Caco-2 (cell line): ENCODE measurements around the gene CNTNAP5. TPM values are rescaled to one million over a fixed set of nuclear protein-coding genes. Genes with fewer than 3 reads are reported as not detected.

ENCODE experiments used
- BruUV-seq: library from RNA; stranded (reverse); fragments of 400-500 nt; replicated peaks from 2 replicates; lab custom pipeline; 2021; lab: Mats Ljungman, UMichigan
- CTCF ChIA-PET: fragments of 300-600 bp; sonication (Branson Sonifier 250); formaldehyde crosslinking; loops from one replicate; lab custom pipeline; 2022; ENCODE audit warnings: antibody characterized with exemption; lab: Charles Lee
- POLR2A ChIA-PET: fragments of 300-600 bp; sonication (Branson Sonifier 250); formaldehyde crosslinking; loops from one replicate; lab custom pipeline; 2022; ENCODE audit warnings: antibody characterized with exemption; lab: Charles Lee
- DNase-seq, 2 experiments: peaks; one replicate each; pipeline versions ENCODE4 v3.0.0 to v3.0.0-alpha.2; 2020 to 2022
- H3K27me3 ChIP-seq: replicated peaks from 2 replicates; pipeline ENCODE4 v1.6.0; 2011; ENCODE audit warnings: low read length; ENCODE audit not compliant: control insufficient read depth, insufficient read depth
- H3K36me3 ChIP-seq: 2 replicates; pipeline ENCODE4 v1.5.1; 2011; ENCODE audit warnings: low read length; ENCODE audit not compliant: control insufficient read depth, insufficient read depth
- H3K4me1 ChIP-seq: fragments of 250-450 bp; sonication (Bioruptor Pico); 2 replicates; pipeline ENCODE4 v1.5.1; 2020; ENCODE audit warnings: mild to moderate bottlenecking
- H3K4me3 ChIP-seq: 2 replicates; pipeline ENCODE4 v1.5.1; 2011; ENCODE audit warnings: low read depth, mild to moderate bottlenecking, control low read depth, low read length
- H3K9me3 ChIP-seq: fragments of 250-450 bp; sonication (Bioruptor Pico); 2 replicates; pipeline ENCODE4 v1.5.1; 2020; ENCODE audit warnings: mild to moderate bottlenecking, moderate library complexity
- H3K27ac Mint-ChIP-seq: one replicate; pipeline ENCODE4 v1.8.0; 2022; ENCODE audit warnings: mixed read lengths; ENCODE audit not compliant: unreplicated experiment
- H3K27me3 Mint-ChIP-seq: one replicate; pipeline ENCODE4 v1.8.0; 2022; ENCODE audit warnings: mixed read lengths; ENCODE audit not compliant: insufficient read depth, unreplicated experiment
- H3K36me3 Mint-ChIP-seq: one replicate; pipeline ENCODE4 v1.8.0; 2022; ENCODE audit warnings: mild to moderate bottlenecking, mixed read lengths; ENCODE audit not compliant: insufficient read depth, unreplicated experiment
- H3K4me1 Mint-ChIP-seq: one replicate; pipeline ENCODE4 v1.8.0; 2022; ENCODE audit warnings: low read depth, mixed read lengths; ENCODE audit not compliant: unreplicated experiment
- H3K4me3 Mint-ChIP-seq: one replicate; pipeline ENCODE4 v1.8.0; 2022; ENCODE audit warnings: mild to moderate bottlenecking, moderate library complexity, mixed read lengths; ENCODE audit not compliant: unreplicated experiment
- H3K9me3 Mint-ChIP-seq: one replicate; pipeline ENCODE4 v1.8.0; 2022; ENCODE audit warnings: mixed read lengths; ENCODE audit not compliant: unreplicated experiment
- CTCF ChIP-seq, 2 experiments: fragments of 200-600 bp in 1 of 2; IDR thresholded peaks; 1 replicate in 1 of 2; 2 replicates in 1 of 2; pipeline versions ENCODE4 v1.5.1 to v1.8.0; 2011 to 2022; ENCODE audit warnings: antibody characterized with exemption in 1 of 2, control low read depth in 1 of 2, inconsistent platforms in 1 of 2, low read depth in 1 of 2, low read length in 1 of 2, mild to moderate bottlenecking in 1 of 2, moderate library complexity in 1 of 2; ENCODE audit not compliant: insufficient read depth in 1 of 2, severe bottlenecking in 1 of 2, unreplicated experiment in 1 of 2
- intact Hi-C: fragments of 100-400 bp; cut with micrococcal nuclease; formaldehyde crosslinking; loops from one replicate; pipeline ENCODE4 v1.10.0; 2022; ENCODE audit not compliant: unreplicated experiment
- total RNA-seq: library from RNA; stranded (reverse); gene quantifications from 2 replicates; pipeline ENCODE4 v1.2.3, GENCODE V29; 2022

Gene CNTNAP5
- total RNA-seq, 1 experiment from 2014 or later: 0.14 TPM

- Mint-ChIP-seq H3K9me3 (peaks cover 15% of the 10 kb centered on the region), H3K36me3 (no peaks in the 10 kb centered on the region), H3K27me3 (no peaks in the 10 kb centered on the region), H3K4me3 (no peak overlapping the region), H3K4me1 (peaks cover 7% of the 10 kb centered on the region), H3K27ac (no peak overlapping the region)
- POLR2A ChIA-PET: no interaction called here
- CTCF ChIA-PET: no interaction called here
- Histone ChIP-seq H3K9me3 (no peaks in the 10 kb centered on the region), H3K4me3 (no peak overlapping the region), H3K36me3 (no peaks in the 10 kb centered on the region), H3K27me3 (no peaks in the 10 kb centered on the region), H3K4me1 (no peaks in the 10 kb centered on the region)
- BruUV-seq: no TSS peak
- no peak for TF ChIP-seq CTCF (IDR thresholded peaks at IDR 0.05; ENCODE audit: insufficient read depth in 1 of 2, low read depth in 1 of 2, low read length in 1 of 2, severe bottlenecking in 1 of 2, unreplicated experiment in 1 of 2)
- no peak for DNase-seq
- intact Hi-C loops: no loop called here
Observed at GRCh38 chr2:124832521-124832920, 807.4 kb downstream of the CNTNAP5 start.

GRCh38 chr2:124834331-124834730 lies 809.2 kb downstream of the CNTNAP5 start:
- no peaks in the 10 kb centered on the region for H3K36me3 ChIP-seq
- H3K27me3 ChIP-seq: no peaks in the 10 kb centered on the region
- Mint-ChIP-seq H3K9me3 (peaks cover 15% of the 10 kb centered on the region), H3K4me3 (no peak overlapping the region), H3K27me3 (no peaks in the 10 kb centered on the region), H3K27ac (no peak overlapping the region), H3K36me3 (no peaks in the 10 kb centered on the region), H3K4me1 (peaks cover 7% of the 10 kb centered on the region)
- H3K4me3 ChIP-seq: no peak overlapping the region
- H3K9me3 ChIP-seq: no peaks in the 10 kb centered on the region
- no peak for TF ChIP-seq CTCF (IDR thresholded peaks at IDR 0.05; ENCODE audit: insufficient read depth in 1 of 2, low read depth in 1 of 2, low read length in 1 of 2, severe bottlenecking in 1 of 2, unreplicated experiment in 1 of 2)
- ChIA-PET POLR2A (no interaction called here), CTCF (no interaction called here)
- no peaks in the 10 kb centered on the region for H3K4me1 ChIP-seq
- no TSS peak for BruUV-seq
- DNase-seq: no peak
- intact Hi-C loops: no loop called here

GRCh38 chr2:124835331-124835730 lies 810.2 kb downstream of the CNTNAP5 start:
- Mint-ChIP-seq H3K4me3 (no peak overlapping the region), H3K4me1 (peaks cover 12% of the 10 kb centered on the region), H3K36me3 (no peaks in the 10 kb centered on the region), H3K27ac (no peak overlapping the region), H3K9me3 (peaks cover 13% of the 10 kb centered on the region), H3K27me3 (no peaks in the 10 kb centered on the region)
- no peaks in the 10 kb centered on the region for H3K4me1 ChIP-seq
- POLR2A ChIA-PET: no interaction called here
- intact Hi-C loops: no loop called here
- no peaks in the 10 kb centered on the region for H3K9me3 ChIP-seq
- no TSS peak for BruUV-seq
- CTCF ChIA-PET: no interaction called here
- no peaks in the 10 kb centered on the region for H3K27me3 ChIP-seq
- no peak overlapping the region for H3K4me3 ChIP-seq
- H3K36me3 ChIP-seq: no peaks in the 10 kb centered on the region
- TF ChIP-seq CTCF (IDR thresholded peaks at IDR 0.05; ENCODE audit: insufficient read depth in 1 of 2, low read depth in 1 of 2, low read length in 1 of 2, severe bottlenecking in 1 of 2, unreplicated experiment in 1 of 2): no peak
- DNase-seq: no peak
